ENCODE measurements around the gene THG1L. TPM values are rescaled to one million over a fixed set of nuclear protein-coding genes. Genes with fewer than 3 reads are reported as not detected.

The THG1L gene
- polyA plus RNA-seq, 1 of the 3 experiments (the other 2 are of a cell fraction), result 37.0 TPM

- POLR2A ChIA-PET, result no interaction called here
- Histone ChIP-seq H4K20me1 (ENCODE audit: insufficient read depth) (no peaks in the 10 kb centered on the region), H3K4me2 (no peak overlapping the region), H3K4me1 (ENCODE audit: control insufficient read depth in 1 of 2, insufficient read depth in 2 of 2, low read depth in 1 of 2, low read length in 1 of 2) (peaks cover 0 to 14% of the 10 kb centered on the region in 2 experiments; a peak in 1 of 4 replicates), H3K36me3 (replicated peaks in 1 of 2; ENCODE audit: control insufficient read depth in 1 of 2, insufficient read depth in 2 of 2, low read length in 1 of 2) (no peaks in the 10 kb centered on the region), H3F3A (replicated peaks; ENCODE audit: insufficient read depth) (peaks cover 27% of the 10 kb centered on the region), H3K27me3 (ENCODE audit: insufficient read depth) (no peaks in the 10 kb centered on the region), H3K9me3 (no peaks in the 10 kb centered on the region), H2AFZ (ENCODE audit: low read depth) (no peak overlapping the region), H3K79me2 (ENCODE audit: insufficient read depth) (no peaks in the 10 kb centered on the region), H3K9me2 (no peaks in the 10 kb centered on the region), H3K4me3 (ENCODE audit: low read depth in 2 of 2, low read length in 1 of 2) (no peak overlapping the region), H3K9ac (no peak overlapping the region), H3K27ac (ENCODE audit: low read depth in 2 of 2, low read length in 1 of 2) (peak overlapping the region in 1 of 2 experiments; percentile 42; a peak in 2 of 4 replicates)
- CTCF ChIA-PET, result no interaction called here
- WGBS (ENCODE audit: low lambda C conversion rate), result 92% methylated on average over 4 of the region's 4 CpGs
- no peak for TF ChIP-seq FOXM1 (IDR thresholded peaks at IDR 0.05; ENCODE audit: low read depth)
- no peak for TF ChIP-seq ELF1 (IDR thresholded peaks at IDR 0.05)
- no peak for TF ChIP-seq SIN3A (IDR thresholded peaks at IDR 0.05; ENCODE audit: borderline replicate concordance, low read depth, low read length)
- DNase-seq, result no peak
Observed at GRCh38 chr5:157713830-157714595, 17.2 kb upstream of the THG1L start.

GRCh38 chr5:157714596-157714864 is 16.7 kb upstream of the THG1L start:
- Histone ChIP-seq H3K27me3 (ENCODE audit: insufficient read depth) (no peaks in the 10 kb centered on the region), H3K27ac (ENCODE audit: low read depth in 2 of 2, low read length in 1 of 2) (peak overlapping the region in 1 of 2 experiments; percentile 42; a peak in 2 of 4 replicates), H3K9ac (no peak overlapping the region), H3K36me3 (replicated peaks in 1 of 2; ENCODE audit: control insufficient read depth in 1 of 2, insufficient read depth in 2 of 2, low read length in 1 of 2) (no peaks in the 10 kb centered on the region), H4K20me1 (ENCODE audit: insufficient read depth) (no peaks in the 10 kb centered on the region), H3K79me2 (ENCODE audit: insufficient read depth) (no peaks in the 10 kb centered on the region), H3K9me3 (no peaks in the 10 kb centered on the region), H3K4me1 (ENCODE audit: control insufficient read depth in 1 of 2, insufficient read depth in 2 of 2, low read depth in 1 of 2, low read length in 1 of 2) (peaks cover 0 to 14% of the 10 kb centered on the region in 2 experiments; a peak in 1 of 4 replicates), H3F3A (replicated peaks; ENCODE audit: insufficient read depth) (peaks cover 27% of the 10 kb centered on the region), H2AFZ (ENCODE audit: low read depth) (no peak overlapping the region), H3K4me3 (ENCODE audit: low read depth in 2 of 2, low read length in 1 of 2) (no peak overlapping the region), H3K4me2 (no peak overlapping the region), H3K9me2 (no peaks in the 10 kb centered on the region)
- TF ChIP-seq FOXM1 (IDR thresholded peaks at IDR 0.05; ENCODE audit: low read depth) (no peak), NFIC (IDR thresholded peaks at IDR 0.05; ENCODE audit: borderline replicate concordance) (no peak; the same call in 1 of the 2 replicates), FOSL2 (IDR thresholded peaks at IDR 0.05; ENCODE audit: borderline replicate concordance, low read depth) (peak; percentile 23; the same call in 1 of the 2 replicates), PBX3 (IDR thresholded peaks at IDR 0.05) (peak; percentile 74), YY1 (IDR thresholded peaks at IDR 0.05; ENCODE audit: low read depth) (no peak), TCF12 (IDR thresholded peaks at IDR 0.05) (peak; percentile 37; the same call in 1 of the 2 replicates), CTCF (IDR thresholded peaks at IDR 0.05) (no peak), MEF2A (IDR thresholded peaks at IDR 0.05; ENCODE audit: borderline replicate concordance, low read depth) (no peak)
- POLR2A ChIA-PET, result no interaction called here
- CTCF ChIA-PET, result no interaction called here
- no peak for DNase-seq

All from SK-N-SH (cell line).